ENCODE results near the gene MYO5C.

MYO5C gene

GRCh38 chr15:52191207-52191606 is 104.4 kb downstream of the MYO5C start, which contains the start of gene GNB5:
GNB5 (minus strand) TSS chr15:52191392; CDS start chr15:52184676, 6,716 bp downstream.
- no peak for TF ChIP-seq CTCF (IDR thresholded peaks at IDR 0.05; ENCODE audit: insufficient read depth, low read length, poor library complexity, severe bottlenecking)
- Histone ChIP-seq H3K27me3 (replicated peaks; ENCODE audit: control insufficient read depth, insufficient read depth, low read length) (no peaks in the 10 kb centered on the region), H3K4me3 (replicated peaks; ENCODE audit: low read depth, low read length) (no peak within 1 kb of the TSS), H3K36me3 (ENCODE audit: control insufficient read depth, insufficient read depth, low read length) (no peaks in the 10 kb centered on the region)
- DNase-seq (ENCODE audit: extremely low read depth, insufficient read length), result no peak

- no peaks in the 10 kb centered on the region for H3K27me3 ChIP-seq (replicated peaks; ENCODE audit: control insufficient read depth, insufficient read depth, low read length)
- no peak for TF ChIP-seq CTCF (IDR thresholded peaks at IDR 0.05; ENCODE audit: insufficient read depth, low read length, poor library complexity, severe bottlenecking)
- DNase-seq (ENCODE audit: extremely low read depth, insufficient read length), result no peak
- H3K36me3 ChIP-seq (ENCODE audit: control insufficient read depth, insufficient read depth, low read length), result no peaks in the 10 kb centered on the region
- no peak overlapping the region for H3K4me3 ChIP-seq (replicated peaks; ENCODE audit: low read depth, low read length)
Observed at GRCh38 chr15:52186651-52187486, 108.7 kb downstream of the MYO5C start.

GRCh38 chr15:52185151-52185561 is 110.4 kb downstream of the MYO5C start:
- TF ChIP-seq CTCF (IDR thresholded peaks at IDR 0.05; ENCODE audit: insufficient read depth, low read length, poor library complexity, severe bottlenecking), result no peak
- Histone ChIP-seq H3K36me3 (ENCODE audit: control insufficient read depth, insufficient read depth, low read length) (no peaks in the 10 kb centered on the region), H3K4me3 (replicated peaks; ENCODE audit: low read depth, low read length) (no peak overlapping the region), H3K27me3 (replicated peaks; ENCODE audit: control insufficient read depth, insufficient read depth, low read length) (no peaks in the 10 kb centered on the region)
- no peak for DNase-seq (ENCODE audit: extremely low read depth, insufficient read length)

- no peak for TF ChIP-seq CTCF (IDR thresholded peaks at IDR 0.05; ENCODE audit: insufficient read depth, low read length, poor library complexity, severe bottlenecking)
- no peak for DNase-seq (ENCODE audit: extremely low read depth, insufficient read length)
- H3K27me3 ChIP-seq (replicated peaks; ENCODE audit: control insufficient read depth, insufficient read depth, low read length), result no peaks in the 10 kb centered on the region
- H3K36me3 ChIP-seq (ENCODE audit: control insufficient read depth, insufficient read depth, low read length), result no peaks in the 10 kb centered on the region
- no peak overlapping the region for H3K4me3 ChIP-seq (replicated peaks; ENCODE audit: low read depth, low read length)
Observed at GRCh38 chr15:52184721-52185120, 110.9 kb downstream of the MYO5C start.

- no peak for DNase-seq (ENCODE audit: extremely low read depth, insufficient read length)
- Histone ChIP-seq H3K27me3 (replicated peaks; ENCODE audit: control insufficient read depth, insufficient read depth, low read length) (no peaks in the 10 kb centered on the region), H3K36me3 (ENCODE audit: control insufficient read depth, insufficient read depth, low read length) (no peaks in the 10 kb centered on the region), H3K4me3 (replicated peaks; ENCODE audit: low read depth, low read length) (no peak overlapping the region)
- TF ChIP-seq CTCF (IDR thresholded peaks at IDR 0.05; ENCODE audit: insufficient read depth, low read length, poor library complexity, severe bottlenecking), result peak; percentile 83
Observed at GRCh38 chr15:52183562-52184173, 111.9 kb downstream of the MYO5C start.
